Tibial nerve (tissue), 4 donors: ENCODE measurements around the gene MEF2D. TPM values are rescaled to one million over a fixed set of nuclear protein-coding genes. Genes with fewer than 3 reads are reported as not detected.

Experiments used
- DNase-seq, 2 donors: peaks; one replicate each; pipeline ENCODE4 v3.0.0-alpha.2; 2019; ENCODE audit warnings: low spot score in 2 of 2
- H3K27ac ChIP-seq, 4 donors: fragments of 200-600 bp; sonication (generic) in 3 of 4; one replicate each; pipeline ENCODE4 v1.5.1; 2017 to 2019; ENCODE audit warnings: mild to moderate bottlenecking in 1 of 4
- H3K27me3 ChIP-seq, 2 donors: fragments of 200-600 bp; sonication (generic) in 1 of 2; one replicate each; pipeline versions ENCODE4 v1.5.1 to v1.6.0; 2017 to 2019
- H3K36me3 ChIP-seq, 3 donors: fragments of 200-600 bp; sonication (generic); one replicate each; pipeline ENCODE4 v1.5.1; 2018 to 2019
- H3K4me1 ChIP-seq, 4 donors: fragments of 200-600 bp; sonication (generic) in 3 of 4; one replicate each; pipeline ENCODE4 v1.5.1; 2017 to 2019
- H3K4me3 ChIP-seq, 4 donors: fragments of 200-600 bp; sonication (generic) in 3 of 4; one replicate each; pipeline ENCODE4 v1.5.1; 2017 to 2019; ENCODE audit warnings: mild to moderate bottlenecking in 1 of 4, moderate library complexity in 1 of 4
- H3K9me3 ChIP-seq, 4 donors: fragments of 200-600 bp; sonication (generic) in 3 of 4; one replicate each; pipeline ENCODE4 v1.5.1; 2017 to 2019
- EP300 ChIP-seq, 2 donors: sonication (generic); formaldehyde crosslinking; IDR thresholded peaks; one replicate each; pipeline ENCODE4 v1.6.1; 2017; ENCODE audit warnings: antibody characterized with exemption in 2 of 2, mild to moderate bottlenecking in 1 of 2
- POLR2A ChIP-seq, 2 donors: fragments of 450-650 bp; IDR thresholded peaks; one replicate each; pipeline ENCODE4 v1.6.1; 2017; ENCODE audit warnings: antibody characterized with exemption in 2 of 2, mild to moderate bottlenecking in 2 of 2, moderate library complexity in 2 of 2
- WGBS, 2 donors: methylation state at CpG; one replicate each; pipeline ENCODE4 v1.1.5; 2018; 5-methylcytosine and 5-hydroxymethylcytosine counted together
- total RNA-seq, 4 donors: library from RNA; depleted of rRNA; stranded (reverse); fragments of >200 nt; gene quantifications; one replicate each; pipeline ENCODE4 v1.1.0, GENCODE V29; 2016
- TF ChIP-seq, protein P1 (sequence below), 5 experiments: fragments of 200-600 bp in 3 of 5; fragments of 450-650 bp in 2 of 5; sonication (generic) in 3 of 5; IDR thresholded peaks; one replicate each; pipeline ENCODE4 v1.5.1; 2016 to 2019; ENCODE audit warnings: antibody characterized with exemption in 5 of 5, mild to moderate bottlenecking in 3 of 5, moderate library complexity in 2 of 5

The MEF2D gene
- total RNA-seq, 4 donors from 2014 or later = 67.5 to 84.9 (median 70.8) TPM

DNA sequence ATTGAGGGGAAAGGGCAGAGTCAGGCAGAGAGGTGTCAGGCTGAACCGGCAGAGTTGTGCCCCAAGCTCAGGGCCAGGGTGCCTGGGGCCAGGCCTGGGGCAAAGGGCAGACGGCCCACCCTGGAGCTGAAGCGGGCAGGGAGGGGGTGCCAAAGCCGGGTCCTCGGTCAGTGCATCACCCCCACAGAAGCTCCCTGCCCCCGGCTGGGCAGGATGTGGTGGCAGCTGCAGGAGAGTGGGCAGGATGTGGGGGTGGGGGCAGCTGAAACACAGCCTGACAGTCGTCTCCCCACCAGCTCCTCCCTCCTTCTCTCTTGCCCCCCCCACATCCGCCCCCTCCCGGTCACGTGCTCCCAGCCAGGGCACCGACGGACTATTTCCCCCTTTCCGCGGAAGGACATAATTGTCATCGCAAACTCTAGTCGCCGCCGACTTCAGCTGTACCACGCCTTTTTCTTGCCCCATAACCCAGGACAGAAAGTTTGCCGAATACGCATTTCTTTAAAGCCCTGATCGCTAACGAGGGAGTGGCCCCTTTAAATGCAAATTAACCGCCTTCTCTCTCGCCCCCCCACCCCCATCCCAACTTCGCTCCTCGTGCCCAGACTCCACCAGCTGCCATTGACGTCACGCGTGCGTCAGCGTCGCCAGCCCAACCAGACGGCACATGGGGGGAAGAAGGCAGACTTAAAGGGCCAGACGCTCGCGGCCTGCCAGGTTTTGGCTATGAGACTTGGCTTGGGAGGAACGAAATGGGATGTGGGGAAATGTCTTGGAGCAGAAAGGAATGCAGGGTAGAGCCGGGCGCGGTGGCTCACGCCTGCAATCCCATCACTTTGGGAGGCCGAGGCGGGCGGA lies 4.5 kb upstream of the MEF2D start:
- peak; percentile 99 to 100 for DNase-seq
- Histone ChIP-seq H3K9me3 (no peaks in the 10 kb centered on the region), H3K4me1 (peaks cover 0 to 67% (median 56%) of the 10 kb centered on the region in 4 donors), H3K36me3 (no peaks in the 10 kb centered on the region), H3K27ac (peak overlapping the region; percentile 98 to 100 (median 99)), H3K4me3 (peak overlapping the region; percentile 4 to 44 (median 24)), H3K27me3 (no peaks in the 10 kb centered on the region)
- WGBS, 2 donors = 2 to 4% methylated on average over 41 to 45 of the region's 45 CpGs
- TF ChIP-seq EP300 (IDR thresholded peaks at IDR 0.05) (peak; percentile 95 to 98), POLR2A (IDR thresholded peaks at IDR 0.05) (peak; percentile 65 to 68)
- TF ChIP-seq, protein P1, sequence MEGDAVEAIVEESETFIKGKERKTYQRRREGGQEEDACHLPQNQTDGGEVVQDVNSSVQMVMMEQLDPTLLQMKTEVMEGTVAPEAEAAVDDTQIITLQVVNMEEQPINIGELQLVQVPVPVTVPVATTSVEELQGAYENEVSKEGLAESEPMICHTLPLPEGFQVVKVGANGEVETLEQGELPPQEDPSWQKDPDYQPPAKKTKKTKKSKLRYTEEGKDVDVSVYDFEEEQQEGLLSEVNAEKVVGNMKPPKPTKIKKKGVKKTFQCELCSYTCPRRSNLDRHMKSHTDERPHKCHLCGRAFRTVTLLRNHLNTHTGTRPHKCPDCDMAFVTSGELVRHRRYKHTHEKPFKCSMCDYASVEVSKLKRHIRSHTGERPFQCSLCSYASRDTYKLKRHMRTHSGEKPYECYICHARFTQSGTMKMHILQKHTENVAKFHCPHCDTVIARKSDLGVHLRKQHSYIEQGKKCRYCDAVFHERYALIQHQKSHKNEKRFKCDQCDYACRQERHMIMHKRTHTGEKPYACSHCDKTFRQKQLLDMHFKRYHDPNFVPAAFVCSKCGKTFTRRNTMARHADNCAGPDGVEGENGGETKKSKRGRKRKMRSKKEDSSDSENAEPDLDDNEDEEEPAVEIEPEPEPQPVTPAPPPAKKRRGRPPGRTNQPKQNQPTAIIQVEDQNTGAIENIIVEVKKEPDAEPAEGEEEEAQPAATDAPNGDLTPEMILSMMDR (IDR thresholded peaks at IDR 0.05) = peak in 1 of 5 experiments; percentile 65

DNA sequence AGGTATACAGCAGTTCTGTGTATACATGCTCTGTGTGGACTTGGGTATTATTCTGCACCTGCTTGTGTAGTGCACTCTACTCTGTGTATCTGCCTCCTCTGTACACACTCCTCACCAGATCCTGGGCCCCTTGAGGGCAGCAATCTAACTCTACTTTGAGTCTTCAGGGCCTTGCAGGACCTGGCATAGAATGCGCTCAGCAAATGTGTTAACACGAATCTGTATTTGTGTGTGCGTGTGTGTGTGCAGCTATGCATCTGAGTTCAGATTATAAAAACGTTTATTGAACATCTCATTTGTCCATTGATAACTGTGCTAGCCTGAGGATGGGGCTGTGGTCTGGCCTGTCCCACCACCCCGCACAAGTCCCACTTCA lies 3.9 kb upstream of the MEF2D start:
- peak overlapping the region; percentile 98 to 100 (median 99) for H3K27ac ChIP-seq
- H3K9me3 ChIP-seq = no peaks in the 10 kb centered on the region
- TF ChIP-seq EP300 (IDR thresholded peaks at IDR 0.05) (no peak), POLR2A (IDR thresholded peaks at IDR 0.05) (no peak)
- TF ChIP-seq, protein P1 (IDR thresholded peaks at IDR 0.05) = no peak
- H3K27me3 ChIP-seq = no peaks in the 10 kb centered on the region
- peak overlapping the region; percentile 4 to 44 (median 24) for H3K4me3 ChIP-seq
- DNase-seq = no peak
- H3K4me1 ChIP-seq = peaks cover 0 to 60% (median 50%) of the 10 kb centered on the region in 4 donors
- no peaks in the 10 kb centered on the region for H3K36me3 ChIP-seq
- WGBS, 2 donors = 26 to 27% methylated on average over 5 of the region's 5 CpGs

- no peak for DNase-seq
- H3K27ac ChIP-seq = peak overlapping the region; percentile 98 to 100 (median 99)
- peaks cover 0 to 58% (median 45%) of the 10 kb centered on the region in 4 donors for H3K4me1 ChIP-seq
- WGBS, 2 donors = 55 to 57% methylated on average over 5 of the region's 5 CpGs
- no peaks in the 10 kb centered on the region for H3K36me3 ChIP-seq
- H3K4me3 ChIP-seq = no peak overlapping the region
- no peaks in the 10 kb centered on the region for H3K9me3 ChIP-seq
- H3K27me3 ChIP-seq = no peaks in the 10 kb centered on the region
- no peak for TF ChIP-seq EP300 (IDR thresholded peaks at IDR 0.05)
- TF ChIP-seq, protein P1 (IDR thresholded peaks at IDR 0.05) = no peak
- TF ChIP-seq POLR2A (IDR thresholded peaks at IDR 0.05) = no peak
Observed at GRCh38 chr1:156503698-156504437, 3.3 kb upstream of the MEF2D start.

- DNase-seq = peak in 1 of 2 donors; percentile 75
- Histone ChIP-seq H3K4me3 (peak overlapping the region in 2 of 4 donors; percentile 6 to 14), H3K27me3 (no peaks in the 10 kb centered on the region), H3K36me3 (no peaks in the 10 kb centered on the region), H3K27ac (peak overlapping the region; percentile 98 to 100 (median 99)), H3K4me1 (peaks cover 0 to 58% (median 44%) of the 10 kb centered on the region in 4 donors), H3K9me3 (no peaks in the 10 kb centered on the region)
- TF ChIP-seq POLR2A (IDR thresholded peaks at IDR 0.05) (no peak), EP300 (IDR thresholded peaks at IDR 0.05) (peak; percentile 86 to 95)
- 17 to 25% methylated on average over 12 of the region's 12 CpGs for WGBS, 2 donors
Observed at GRCh38 chr1:156502894-156503697, 2.5 kb upstream of the MEF2D start.

DNA sequence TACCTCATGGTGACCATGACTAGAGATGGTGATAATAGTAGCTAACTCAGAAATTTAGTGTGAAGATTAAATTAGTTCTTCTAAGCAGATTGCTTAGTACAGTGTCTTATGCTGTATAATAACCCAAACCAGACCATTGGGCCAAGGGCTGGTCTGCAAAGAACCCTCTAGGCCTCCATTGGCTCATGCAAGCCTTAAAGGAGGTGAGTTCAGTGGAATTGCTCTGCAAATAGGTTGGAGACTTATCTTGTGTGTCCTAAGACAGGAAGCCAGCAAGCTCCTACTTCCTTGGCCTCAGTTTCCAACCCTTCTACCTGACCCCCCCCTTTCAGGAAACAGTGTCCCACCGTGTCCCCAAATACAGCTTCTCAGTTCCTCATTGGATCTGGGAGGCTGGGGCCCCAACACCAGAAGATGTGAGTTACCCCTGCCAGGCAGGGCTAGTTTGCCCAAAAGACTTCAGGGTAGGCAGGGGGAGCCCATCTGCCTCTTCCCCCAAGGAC lies 1.9 kb upstream of the MEF2D start:
- H3K36me3 ChIP-seq = no peaks in the 10 kb centered on the region
- H3K27ac ChIP-seq = peak overlapping the region; percentile 98 to 100 (median 99)
- H3K4me3 ChIP-seq = no peak overlapping the region
- no peaks in the 10 kb centered on the region for H3K9me3 ChIP-seq
- no peak for TF ChIP-seq POLR2A (IDR thresholded peaks at IDR 0.05)
- no peak for TF ChIP-seq EP300 (IDR thresholded peaks at IDR 0.05)
- TF ChIP-seq, protein P1 (IDR thresholded peaks at IDR 0.05) = no peak
- no peaks in the 10 kb centered on the region for H3K27me3 ChIP-seq
- WGBS, 2 donors = 17 to 36% methylated on average over 1 of the region's 1 CpG
- DNase-seq = no peak
- H3K4me1 ChIP-seq = peaks cover 0 to 61% (median 48%) of the 10 kb centered on the region in 4 donors
